Measurements from ENCODE around the gene ALB.

The ALB gene

DNA sequence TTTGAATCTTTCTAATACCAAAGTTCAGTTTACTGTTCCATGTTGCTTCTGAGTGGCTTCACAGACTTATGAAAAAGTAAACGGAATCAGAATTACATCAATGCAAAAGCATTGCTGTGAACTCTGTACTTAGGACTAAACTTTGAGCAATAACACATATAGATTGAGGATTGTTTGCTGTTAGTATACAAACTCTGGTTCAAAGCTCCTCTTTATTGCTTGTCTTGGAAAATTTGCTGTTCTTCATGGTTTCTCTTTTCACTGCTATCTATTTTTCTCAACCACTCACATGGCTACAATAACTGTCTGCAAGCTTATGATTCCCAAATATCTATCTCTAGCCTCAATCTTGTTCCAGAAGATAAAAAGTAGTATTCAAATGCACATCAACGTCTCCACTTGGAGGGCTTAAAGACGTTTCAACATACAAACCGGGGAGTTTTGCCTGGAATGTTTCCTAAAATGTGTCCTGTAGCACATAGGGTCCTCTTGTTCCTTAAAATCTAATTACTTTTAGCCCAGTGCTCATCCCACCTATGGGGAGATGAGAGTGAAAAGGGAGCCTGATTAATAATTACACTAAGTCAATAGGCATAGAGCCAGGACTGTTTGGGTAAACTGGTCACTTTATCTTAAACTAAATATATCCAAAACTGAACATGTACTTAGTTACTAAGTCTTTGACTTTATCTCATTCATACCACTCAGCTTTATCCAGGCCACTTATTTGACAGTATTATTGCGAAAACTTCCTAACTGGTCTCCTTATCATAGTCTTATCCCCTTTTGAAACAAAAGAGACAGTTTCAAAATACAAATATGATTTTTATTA lies 28.3 kb downstream of the ALB start:
- DNase-seq: no peak

DNA sequence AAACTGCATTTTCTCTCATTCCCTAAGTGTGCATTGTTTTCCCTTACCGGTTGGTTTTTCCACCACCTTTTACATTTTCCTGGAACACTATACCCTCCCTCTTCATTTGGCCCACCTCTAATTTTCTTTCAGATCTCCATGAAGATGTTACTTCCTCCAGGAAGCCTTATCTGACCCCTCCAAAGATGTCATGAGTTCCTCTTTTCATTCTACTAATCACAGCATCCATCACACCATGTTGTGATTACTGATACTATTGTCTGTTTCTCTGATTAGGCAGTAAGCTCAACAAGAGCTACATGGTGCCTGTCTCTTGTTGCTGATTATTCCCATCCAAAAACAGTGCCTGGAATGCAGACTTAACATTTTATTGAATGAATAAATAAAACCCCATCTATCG lies 29.1 kb downstream of the ALB start:
- DNase-seq: no peak

DNA sequence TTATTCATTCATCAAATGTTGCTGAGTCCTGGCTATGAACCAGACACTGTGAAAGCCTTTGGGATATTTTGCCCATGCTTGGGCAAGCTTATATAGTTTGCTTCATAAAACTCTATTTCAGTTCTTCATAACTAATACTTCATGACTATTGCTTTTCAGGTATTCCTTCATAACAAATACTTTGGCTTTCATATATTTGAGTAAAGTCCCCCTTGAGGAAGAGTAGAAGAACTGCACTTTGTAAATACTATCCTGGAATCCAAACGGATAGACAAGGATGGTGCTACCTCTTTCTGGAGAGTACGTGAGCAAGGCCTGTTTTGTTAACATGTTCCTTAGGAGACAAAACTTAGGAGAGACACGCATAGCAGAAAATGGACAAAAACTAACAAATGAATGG lies 30.2 kb downstream of the ALB start:
- DNase-seq: no peak

DNA sequence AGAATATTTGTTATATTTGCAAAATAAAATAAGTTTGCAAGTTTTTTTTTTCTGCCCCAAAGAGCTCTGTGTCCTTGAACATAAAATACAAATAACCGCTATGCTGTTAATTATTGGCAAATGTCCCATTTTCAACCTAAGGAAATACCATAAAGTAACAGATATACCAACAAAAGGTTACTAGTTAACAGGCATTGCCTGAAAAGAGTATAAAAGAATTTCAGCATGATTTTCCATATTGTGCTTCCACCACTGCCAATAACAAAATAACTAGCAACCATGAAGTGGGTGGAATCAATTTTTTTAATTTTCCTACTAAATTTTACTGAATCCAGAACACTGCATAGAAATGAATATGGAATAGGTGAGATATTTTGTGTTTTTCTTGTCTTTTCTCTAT lies 31.9 kb downstream of the ALB start, which contains the start of gene AFP:
AFP (plus strand) TSS at position 238 of the 400 bp plus-strand sequence; CDS start at position 280, 42 bp downstream.
- DNase-seq: no peak

DNA sequence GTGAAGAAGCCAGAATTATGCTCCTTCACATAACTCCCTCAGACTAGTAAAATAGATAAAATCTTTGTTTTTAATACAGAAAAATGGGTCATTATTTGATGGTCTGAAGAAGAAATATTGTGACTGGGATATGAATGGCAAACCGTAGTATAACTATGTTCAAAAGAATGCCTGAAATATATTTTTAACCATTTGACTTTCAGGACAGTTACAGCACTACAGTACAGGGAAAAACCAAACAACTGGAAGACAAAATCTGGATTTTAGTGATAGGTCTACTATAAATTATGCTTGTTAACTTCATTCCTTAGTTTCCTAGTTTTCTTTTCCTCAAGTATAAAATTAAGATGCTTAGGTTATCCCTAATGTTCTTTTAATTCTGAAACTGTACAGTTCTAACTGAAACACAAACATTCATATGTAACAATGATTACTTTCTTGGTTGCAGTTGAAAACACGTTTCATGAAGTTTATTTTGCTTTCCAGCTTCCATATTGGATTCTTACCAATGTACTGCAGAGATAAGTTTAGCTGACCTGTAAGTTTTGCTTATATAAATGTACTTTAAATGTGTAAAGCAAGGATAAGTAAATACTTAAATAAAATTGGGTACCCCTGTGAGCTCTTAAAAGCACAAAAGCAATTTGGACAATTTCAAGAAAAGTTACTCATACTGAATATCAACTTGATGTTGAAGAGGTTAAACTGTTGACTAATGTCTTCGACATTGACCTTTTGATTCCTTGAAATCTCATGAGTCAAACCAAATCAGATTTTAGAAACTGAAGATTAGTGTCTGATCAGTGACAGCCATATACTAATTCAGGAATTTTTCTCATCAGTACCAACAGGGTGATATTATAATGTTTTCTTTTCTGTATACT lies 32.8 kb downstream of the ALB start:
- no peak for DNase-seq

DNA sequence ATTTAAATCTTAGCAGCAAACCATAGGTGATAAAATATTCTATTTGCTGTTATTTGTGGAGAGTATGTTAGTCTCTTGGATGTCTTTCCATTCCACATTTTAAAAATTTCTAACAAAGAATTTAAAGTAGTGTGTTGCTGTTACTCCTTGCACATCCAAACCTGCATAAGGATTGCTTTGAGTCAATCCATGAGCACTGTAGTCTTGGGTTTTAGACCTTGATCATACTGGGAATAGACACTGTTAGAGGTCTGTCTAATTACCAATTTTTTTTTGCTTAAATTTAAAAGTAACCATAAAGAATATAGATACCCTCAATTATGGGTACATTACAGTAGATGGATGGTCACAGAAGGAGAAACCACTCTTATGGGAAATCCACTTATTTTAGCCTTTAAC lies 33.5 kb downstream of the ALB start:
- DNase-seq: no peak

DNA sequence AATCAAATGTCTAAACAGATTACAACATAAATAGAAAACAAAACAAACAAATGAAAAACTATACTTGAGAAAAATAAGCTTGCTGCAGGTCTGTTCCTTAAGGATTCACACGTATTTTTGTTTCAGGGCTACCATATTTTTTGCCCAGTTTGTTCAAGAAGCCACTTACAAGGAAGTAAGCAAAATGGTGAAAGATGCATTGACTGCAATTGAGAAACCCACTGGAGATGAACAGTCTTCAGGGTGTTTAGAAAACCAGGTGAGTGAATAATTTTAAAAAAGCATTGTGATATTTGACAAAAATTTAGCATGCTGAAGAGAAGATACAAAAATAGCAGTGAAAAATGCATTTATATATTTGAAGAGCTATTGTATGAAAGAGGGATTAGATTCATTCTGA lies 34.0 kb downstream of the ALB start:
- DNase-seq: no peak

DNA sequence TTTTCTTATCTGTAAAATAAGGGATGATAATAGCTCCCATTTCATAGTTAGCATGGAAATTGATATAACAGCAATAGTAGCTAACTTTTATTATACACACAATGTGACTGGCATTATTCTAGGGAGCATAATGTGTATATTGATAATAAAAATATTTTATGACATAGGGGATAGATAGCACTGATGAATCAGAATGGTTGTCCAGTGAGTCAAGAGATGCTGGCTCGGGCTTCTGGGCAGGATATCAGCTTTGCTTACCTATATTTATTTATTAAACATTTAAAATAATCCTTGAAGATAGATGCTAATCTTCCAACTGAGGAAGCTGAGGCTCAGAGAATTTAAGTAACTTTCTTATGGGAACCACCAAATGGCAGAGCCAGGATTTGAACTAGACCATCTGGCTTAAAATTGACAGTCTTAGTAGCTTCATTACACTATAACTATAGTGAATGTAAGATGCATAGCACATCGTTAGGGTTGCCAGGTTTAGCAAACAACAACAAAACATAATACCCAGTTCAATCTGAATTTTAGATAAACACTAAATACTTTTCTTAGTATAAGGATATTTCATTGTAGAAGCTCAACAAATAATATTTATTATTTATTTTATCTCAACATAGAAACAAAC lies 34.6 kb downstream of the ALB start:
- no peak for DNase-seq

DNA sequence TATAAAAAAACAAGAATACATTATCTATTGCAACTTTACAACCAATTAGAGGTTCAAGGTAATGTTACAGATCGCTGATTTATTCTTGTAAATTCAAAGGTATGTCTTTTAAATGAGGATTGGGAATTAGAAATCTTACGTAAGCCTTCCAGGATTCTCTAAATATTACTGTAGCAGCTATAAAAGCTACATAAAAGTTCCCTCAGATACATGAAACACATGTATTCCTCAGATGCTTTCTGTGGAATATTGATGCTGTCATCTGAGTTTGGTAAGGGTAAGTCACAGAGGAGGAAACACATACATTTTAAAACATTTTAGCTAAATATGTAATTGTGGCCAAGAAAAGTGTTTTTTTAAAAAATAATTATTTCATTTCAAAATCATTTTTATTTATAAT lies 35.4 kb downstream of the ALB start:
- no peak for DNase-seq

DNA sequence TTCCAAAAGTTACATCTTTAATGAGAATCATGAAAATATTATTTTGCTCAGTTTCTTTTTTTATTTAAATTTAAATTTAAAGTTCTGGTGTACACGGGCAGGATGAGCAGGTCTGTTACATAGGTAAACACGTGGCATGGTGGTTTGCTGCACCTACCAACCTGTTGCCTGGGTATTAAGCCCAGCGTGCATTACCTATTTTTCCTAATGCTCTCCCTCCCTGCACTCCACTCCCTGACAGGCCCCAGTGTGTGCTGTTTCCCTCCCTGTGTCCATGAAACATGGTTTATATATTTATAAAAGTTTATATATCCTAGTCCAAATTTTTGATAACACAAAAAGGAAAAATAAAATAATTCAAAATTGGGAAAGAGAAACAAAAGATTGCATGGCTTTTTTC lies 35.9 kb downstream of the ALB start:
- no peak for DNase-seq

DNA sequence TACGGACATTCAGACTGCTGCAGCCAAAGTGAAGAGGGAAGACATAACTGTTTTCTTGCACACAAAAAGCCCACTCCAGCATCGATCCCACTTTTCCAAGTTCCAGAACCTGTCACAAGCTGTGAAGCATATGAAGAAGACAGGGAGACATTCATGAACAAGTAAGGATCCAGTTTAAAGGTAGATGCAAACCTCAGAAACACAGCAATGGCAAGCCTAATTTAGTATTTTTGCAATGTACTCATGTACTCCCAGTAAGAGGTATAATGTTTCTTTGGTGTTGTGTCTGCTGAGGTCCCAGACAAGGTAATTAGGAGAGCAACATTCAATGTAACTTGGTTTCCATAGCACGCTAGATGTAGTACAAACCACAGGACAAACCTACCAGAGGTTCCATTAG lies 36.6 kb downstream of the ALB start:
- DNase-seq: no peak

DNA sequence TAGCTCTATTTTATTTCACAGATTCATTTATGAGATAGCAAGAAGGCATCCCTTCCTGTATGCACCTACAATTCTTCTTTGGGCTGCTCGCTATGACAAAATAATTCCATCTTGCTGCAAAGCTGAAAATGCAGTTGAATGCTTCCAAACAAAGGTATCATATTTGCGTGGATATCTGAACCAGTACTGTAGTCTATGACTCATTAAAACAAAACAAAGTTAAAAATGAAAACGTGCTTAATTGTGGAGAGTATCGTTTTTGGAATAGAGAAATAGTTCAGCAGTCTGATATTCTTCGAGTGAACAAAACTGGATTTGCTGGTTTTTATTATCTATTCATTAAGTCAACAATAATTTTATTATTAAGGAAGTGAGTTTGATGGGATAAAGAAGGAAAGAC lies 38.2 kb downstream of the ALB start:
- DNase-seq: no peak

DNA sequence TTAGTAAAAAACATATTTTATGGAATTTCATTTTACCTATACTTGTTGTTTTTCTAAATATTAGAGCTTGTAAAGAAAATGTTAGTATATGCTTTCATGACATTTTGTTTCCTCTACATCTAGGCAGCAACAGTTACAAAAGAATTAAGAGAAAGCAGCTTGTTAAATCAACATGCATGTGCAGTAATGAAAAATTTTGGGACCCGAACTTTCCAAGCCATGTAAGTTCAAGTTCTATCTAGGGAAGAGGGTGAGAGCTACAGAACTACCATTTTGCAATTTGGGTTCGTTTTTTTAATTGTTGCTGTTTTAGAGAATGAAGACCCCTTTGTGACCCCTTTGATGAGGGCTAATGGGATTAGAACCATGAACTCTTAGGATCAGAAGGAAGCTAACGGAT lies 39.1 kb downstream of the ALB start:
- DNase-seq: no peak

DNA sequence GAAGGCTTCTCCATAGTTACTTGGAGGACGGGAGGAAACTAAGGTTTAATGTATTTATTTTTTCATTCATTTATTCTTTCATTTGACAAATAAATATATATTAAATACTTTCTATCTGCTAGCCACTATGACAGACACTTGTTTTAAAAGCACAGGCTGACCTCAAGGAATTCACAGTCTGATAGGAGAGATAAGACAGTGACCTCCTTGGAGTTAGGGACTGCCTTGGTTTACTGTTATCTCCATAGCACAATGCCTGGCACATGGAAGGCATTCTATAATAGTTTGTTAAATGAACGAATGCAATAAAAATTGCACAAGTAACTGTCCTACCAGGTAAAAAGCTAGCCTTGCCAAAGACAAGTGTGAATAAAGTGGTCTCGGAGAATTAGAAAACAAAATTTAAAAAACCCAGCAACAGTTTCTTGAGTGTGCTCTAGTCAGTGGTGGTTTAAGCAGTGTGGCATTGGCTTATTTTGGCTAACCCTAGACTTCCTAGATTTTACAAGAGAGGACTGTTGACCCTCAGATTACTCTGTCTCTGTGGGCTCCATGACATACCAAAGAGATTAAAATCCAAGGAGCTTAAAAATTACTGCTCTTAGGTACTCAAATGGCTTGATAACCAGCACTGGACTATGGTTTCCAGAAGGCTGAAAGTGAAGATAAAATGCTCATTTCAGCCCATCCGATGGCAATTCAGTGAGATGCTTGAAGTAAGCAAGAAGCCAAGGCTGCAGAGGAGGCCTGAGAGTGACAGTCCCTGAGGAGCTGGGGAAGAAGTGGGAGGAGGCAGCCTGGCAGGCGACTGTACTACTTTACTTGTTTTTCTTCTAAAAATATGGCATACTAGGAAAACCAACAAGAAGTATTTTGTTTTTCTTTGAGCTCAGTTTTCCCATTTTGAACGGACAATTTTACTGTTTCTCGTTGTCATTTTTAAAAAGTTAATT lies 41.6 kb downstream of the ALB start:
- no peak for DNase-seq

DNA sequence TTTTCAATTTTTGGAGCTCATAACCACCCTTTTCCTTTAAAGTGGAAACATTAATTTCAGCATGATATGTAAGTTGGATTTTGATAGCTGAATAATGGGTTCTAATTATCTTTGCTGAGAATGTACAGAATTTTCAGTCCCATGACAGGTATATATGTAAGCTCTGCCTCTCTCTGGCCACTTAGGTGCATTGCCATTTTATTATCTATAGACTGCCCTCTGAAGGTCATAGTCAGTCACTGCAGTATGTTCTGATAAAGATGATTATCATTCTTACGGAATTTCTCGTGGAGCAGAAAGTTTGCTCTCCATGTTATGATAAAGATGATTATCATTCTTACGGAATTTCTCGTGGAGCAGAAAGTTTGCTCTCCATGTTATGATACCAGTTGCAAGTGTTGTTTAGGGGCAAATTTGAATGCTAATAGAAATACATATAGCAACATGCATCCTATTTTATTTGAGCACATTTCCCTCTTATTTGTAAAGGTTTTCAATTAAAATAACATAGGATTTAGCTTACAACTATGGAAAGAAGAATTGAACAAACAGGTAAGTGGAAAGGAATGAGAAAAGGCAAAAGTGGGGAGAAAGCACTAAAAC lies 42.4 kb downstream of the ALB start:
- DNase-seq: no peak

DNA sequence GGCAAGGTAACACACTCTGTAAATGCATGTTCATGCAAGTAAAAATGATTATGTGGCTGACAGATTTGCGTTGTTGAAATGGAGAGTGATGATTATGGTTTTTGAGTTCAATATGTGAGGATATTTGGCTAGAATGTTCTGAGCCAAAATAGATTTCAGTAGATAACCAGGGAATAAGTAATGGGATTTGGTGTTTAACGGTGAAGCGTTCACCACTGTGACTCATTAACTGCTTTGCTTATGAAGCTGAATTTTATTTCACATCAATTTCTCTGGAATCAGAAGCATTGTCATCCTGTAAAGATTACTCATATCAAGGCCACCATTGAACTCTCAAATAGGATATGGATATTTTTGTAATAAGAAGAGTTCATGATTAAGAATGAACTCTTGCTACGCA lies 43.6 kb downstream of the ALB start:
- DNase-seq: no peak

DNA sequence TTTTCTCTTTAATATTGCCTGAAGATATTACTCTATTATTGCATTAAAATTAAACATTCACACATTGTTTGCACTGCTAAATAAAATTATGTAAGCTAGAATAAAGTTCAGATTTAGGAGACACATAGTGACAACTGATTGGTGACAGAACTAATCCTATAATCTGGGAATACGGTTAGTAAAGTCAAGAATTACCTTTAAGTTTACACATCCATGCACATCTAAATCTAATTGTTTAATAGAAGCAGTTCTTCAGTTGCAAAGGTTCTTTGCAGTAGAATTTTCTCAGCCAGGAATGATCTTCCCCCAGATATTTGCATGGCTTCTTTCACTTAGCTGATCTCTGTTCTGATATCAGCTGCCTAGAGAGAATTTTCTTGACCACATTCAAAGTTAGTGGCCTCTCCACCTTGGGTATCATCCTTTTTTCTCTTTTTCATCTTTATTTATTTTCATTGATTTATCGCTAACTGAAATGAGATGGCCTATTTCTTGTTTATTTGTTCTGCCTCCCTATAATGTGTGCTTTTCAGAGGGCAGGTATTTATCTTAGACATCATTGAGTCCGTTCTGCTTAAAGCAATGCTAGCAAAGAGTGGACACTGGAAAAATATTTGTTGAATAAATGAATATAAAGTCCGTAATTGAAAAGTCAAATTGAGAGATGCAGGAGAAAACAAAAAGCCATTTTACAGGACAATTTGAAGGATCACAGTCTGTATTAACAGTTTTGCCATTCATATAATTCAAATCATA lies 44.5 kb downstream of the ALB start:
- DNase-seq: no peak

DNA sequence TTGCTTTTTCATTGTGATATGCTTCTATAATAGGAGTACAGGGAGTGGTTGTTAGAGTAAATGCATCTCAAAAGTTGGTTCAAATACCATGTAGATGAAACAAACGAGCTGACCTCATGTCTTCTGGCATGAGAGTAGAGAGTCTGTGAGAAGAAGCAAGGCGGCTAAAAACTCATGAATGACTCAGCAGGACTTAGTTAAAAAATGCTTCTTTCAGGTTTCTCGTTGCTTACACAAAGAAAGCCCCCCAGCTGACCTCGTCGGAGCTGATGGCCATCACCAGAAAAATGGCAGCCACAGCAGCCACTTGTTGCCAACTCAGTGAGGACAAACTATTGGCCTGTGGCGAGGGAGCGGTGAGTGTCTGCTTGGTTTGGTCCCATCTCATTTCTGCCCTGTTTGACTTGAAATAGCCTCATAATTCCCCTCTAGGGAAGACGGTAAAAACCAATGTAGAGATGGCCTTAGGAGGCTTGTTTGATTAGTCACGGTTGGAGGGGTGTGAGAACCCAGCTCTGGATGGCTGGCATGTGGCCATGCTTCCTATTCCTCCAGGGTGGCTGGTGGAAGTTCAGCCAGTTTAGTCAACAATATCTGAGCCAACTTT lies 46.4 kb downstream of the ALB start:
- no peak for DNase-seq

DNA sequence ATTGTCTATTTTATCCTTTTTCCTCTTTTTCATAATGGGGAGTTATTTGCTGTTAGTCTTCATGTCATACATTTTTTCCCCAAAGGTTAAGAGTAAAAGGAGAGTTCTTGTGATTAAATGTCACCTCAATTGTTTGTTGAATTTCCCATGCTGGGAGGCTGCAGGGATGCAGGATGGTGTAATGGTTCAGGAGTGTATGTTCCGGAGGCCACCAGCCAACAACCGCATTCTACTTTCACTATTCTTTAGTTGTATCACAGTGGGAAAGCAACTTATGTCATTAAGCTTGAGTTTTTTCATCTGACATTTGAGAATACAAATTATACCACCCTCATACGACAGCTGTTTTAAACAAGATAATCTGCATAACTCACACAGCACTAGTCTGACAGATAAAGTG lies 47.3 kb downstream of the ALB start:
- no peak for DNase-seq

DNA sequence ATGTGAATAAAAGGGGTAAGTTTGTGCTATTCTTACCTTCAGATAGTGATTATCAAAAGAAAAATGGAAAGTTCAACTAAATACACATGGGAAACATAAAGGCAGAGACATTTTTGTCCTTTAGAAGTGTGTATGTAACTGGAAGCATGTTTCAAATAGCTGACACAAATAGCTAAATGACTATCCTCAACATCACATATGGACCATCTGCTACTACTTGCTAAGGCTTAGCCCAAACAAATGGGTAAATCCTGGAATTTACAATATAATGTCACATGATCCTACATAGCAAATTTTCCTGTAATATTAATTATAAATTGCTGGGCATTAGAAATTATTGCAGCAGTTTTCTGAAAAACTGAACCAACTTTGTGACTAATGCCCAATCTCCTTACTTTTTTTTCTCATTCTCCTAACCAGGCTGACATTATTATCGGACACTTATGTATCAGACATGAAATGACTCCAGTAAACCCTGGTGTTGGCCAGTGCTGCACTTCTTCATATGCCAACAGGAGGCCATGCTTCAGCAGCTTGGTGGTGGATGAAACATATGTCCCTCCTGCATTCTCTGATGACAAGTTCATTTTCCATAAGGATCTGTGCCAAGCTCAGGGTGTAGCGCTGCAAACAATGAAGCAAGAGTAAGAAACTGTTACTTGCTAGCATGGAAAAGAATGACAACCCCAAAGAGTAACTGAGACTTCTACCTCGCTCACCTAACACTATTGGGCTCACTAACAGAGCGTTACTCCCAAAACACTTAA lies 48.1 kb downstream of the ALB start:
- no peak for DNase-seq
